GM18909 (cell line): ENCODE data around the gene DYRK1A.

Experiments
- ATAC-seq: cut with Tn5 transposase; IDR thresholded peaks from one replicate; pipeline ENCODE4 v1.9.1; 2021; ENCODE audit warnings: mild to moderate bottlenecking; ENCODE audit not compliant: unreplicated experiment, poor library complexity

DYRK1A gene

GRCh38 chr21:37414292-37415253, 48.0 kb downstream of the DYRK1A start:
- no peak for ATAC-seq

- no peak for ATAC-seq
Observed at GRCh38 chr21:37415939-37416338, 49.4 kb downstream of the DYRK1A start.

- ATAC-seq, result no peak
Observed at GRCh38 chr21:37416914-37417313, 50.3 kb downstream of the DYRK1A start.

- ATAC-seq, result no peak
Observed at GRCh38 chr21:37419228-37419906, 52.8 kb downstream of the DYRK1A start.

- ATAC-seq, result no peak
Observed at GRCh38 chr21:37421306-37421705, 54.7 kb downstream of the DYRK1A start.

GRCh38 chr21:37422382-37422781, 55.8 kb downstream of the DYRK1A start:
- no peak for ATAC-seq

- no peak for ATAC-seq
Observed at GRCh38 chr21:37423103-37423502, 56.5 kb downstream of the DYRK1A start.

- ATAC-seq, result no peak
Observed at GRCh38 chr21:37424396-37424795, 57.8 kb downstream of the DYRK1A start.

- no peak for ATAC-seq
Observed at GRCh38 chr21:37425001-37425400, 58.4 kb downstream of the DYRK1A start.

- no peak for ATAC-seq
Observed at GRCh38 chr21:37425684-37426083, 59.1 kb downstream of the DYRK1A start.

GRCh38 chr21:37427221-37427620, 60.6 kb downstream of the DYRK1A start:
- ATAC-seq, result no peak

- no peak for ATAC-seq
Observed at GRCh38 chr21:37429356-37429755, 62.8 kb downstream of the DYRK1A start.

- no peak for ATAC-seq
Observed at GRCh38 chr21:37430184-37430821, 63.7 kb downstream of the DYRK1A start.

- no peak for ATAC-seq
Observed at GRCh38 chr21:37431243-37431642, 64.7 kb downstream of the DYRK1A start.

GRCh38 chr21:37432710-37433455, 66.3 kb downstream of the DYRK1A start:
- ATAC-seq, result no peak

GRCh38 chr21:37433456-37433840, 66.9 kb downstream of the DYRK1A start:
- no peak for ATAC-seq

GRCh38 chr21:37435120-37435519, 68.5 kb downstream of the DYRK1A start:
- no peak for ATAC-seq

GRCh38 chr21:37435711-37436110, 69.1 kb downstream of the DYRK1A start:
- ATAC-seq, result no peak

GRCh38 chr21:37436174-37436573, 69.6 kb downstream of the DYRK1A start:
- ATAC-seq, result no peak

GRCh38 chr21:37437376-37438080, 71.0 kb downstream of the DYRK1A start:
- no peak for ATAC-seq
